CD8-positive, alpha-beta memory T cell (primary cell): ENCODE measurements around the gene LRRIQ3. TPM values are rescaled to one million over a fixed set of nuclear protein-coding genes. Genes with fewer than 3 reads are reported as not detected.
A peak's percentile ranks its signal among the peaks of the same experiment; 100 is the strongest.

Experiments used
- CTCF ChIA-PET: fragments of 350-600 bp; sonication (Branson Sonifier 250); formaldehyde crosslinking; loops from one replicate; lab custom pipeline; 2021; ENCODE audit warnings: antibody characterized with exemption; lab: Charles Lee
- POLR2A ChIA-PET: fragments of 350-600 bp; sonication (Branson Sonifier 250); formaldehyde crosslinking; loops from one replicate; lab custom pipeline; 2021; ENCODE audit warnings: antibody characterized with exemption; lab: Charles Lee
- DNase-seq, 5 donors: peaks; one replicate each; pipeline versions ENCODE4 v3.0.0 to v3.0.0-alpha.2; 2020 to 2022; ENCODE audit warnings: mixed read lengths in 1 of 5
- H3K27ac ChIP-seq: one replicate; pipeline ENCODE4 v1.7.0; 2013; ENCODE audit warnings: low read depth, mild to moderate bottlenecking, low read length, moderate library complexity
- H3K27me3 ChIP-seq: 2 replicates; pipeline ENCODE4 v1.7.0; 2013; ENCODE audit warnings: low read length, mild to moderate bottlenecking; ENCODE audit not compliant: insufficient read depth, poor library complexity, severe bottlenecking
- H3K36me3 ChIP-seq: 2 replicates; pipeline ENCODE4 v1.7.0; 2013; ENCODE audit warnings: mild to moderate bottlenecking, low read length, moderate library complexity; ENCODE audit not compliant: insufficient read depth
- H3K4me1 ChIP-seq: 2 replicates; pipeline ENCODE4 v1.7.0; 2013; ENCODE audit warnings: mild to moderate bottlenecking, low read length, moderate library complexity; ENCODE audit not compliant: insufficient read depth
- H3K4me3 ChIP-seq: 2 replicates; pipeline ENCODE4 v1.7.0; 2013; ENCODE audit warnings: mild to moderate bottlenecking, low read length
- H3K9me3 ChIP-seq: 2 replicates; pipeline ENCODE4 v1.7.0; 2013; ENCODE audit warnings: mild to moderate bottlenecking, low read length
- H3K27ac Mint-ChIP-seq, 8 donors: one replicate each; pipeline ENCODE4 v1.8.0; 2020 to 2021; ENCODE audit warnings: mixed read lengths in 8 of 8, mild to moderate bottlenecking in 6 of 8, inconsistent platforms in 3 of 8, moderate library complexity in 3 of 8
- H3K27me3 Mint-ChIP-seq, 2 donors: one replicate each; pipeline ENCODE4 v1.8.0; 2020 to 2021; ENCODE audit warnings: mixed read lengths in 2 of 2, mild to moderate bottlenecking in 1 of 2, moderate library complexity in 1 of 2
- H3K36me3 Mint-ChIP-seq, 3 donors: one replicate each; pipeline ENCODE4 v1.8.0; 2020 to 2021; ENCODE audit warnings: mixed read lengths in 3 of 3, inconsistent platforms in 1 of 3, mild to moderate bottlenecking in 1 of 3
- H3K4me1 Mint-ChIP-seq, 3 donors: one replicate each; pipeline ENCODE4 v1.8.0; 2020 to 2021; ENCODE audit warnings: mixed read lengths in 3 of 3, inconsistent platforms in 1 of 3, mild to moderate bottlenecking in 1 of 3
- H3K4me3 Mint-ChIP-seq, 7 donors: one replicate each; pipeline ENCODE4 v1.8.0; 2020 to 2021; ENCODE audit warnings: mixed read lengths in 7 of 7, mild to moderate bottlenecking in 6 of 7, moderate library complexity in 4 of 7, inconsistent platforms in 2 of 7
- H3K9me3 Mint-ChIP-seq, 5 donors: one replicate each; pipeline ENCODE4 v1.8.0; 2020 to 2022; ENCODE audit warnings: mixed read lengths in 5 of 5, mild to moderate bottlenecking in 3 of 5, moderate library complexity in 2 of 5, inconsistent platforms in 1 of 5
- polyA plus RNA-seq: library from polyadenylated mRNA; unstranded; fragments of 300-500 nt; fragmentation: Illumina TruSeq; gene quantifications from one replicate; pipeline ENCODE4 v1.2.3, GENCODE V29; 2021
- total RNA-seq, 2 experiments: library from RNA; stranded (reverse); gene quantifications; one replicate each; pipeline ENCODE4 v1.2.3, GENCODE V29; 2021

LRRIQ3 gene
- total RNA-seq (1 to 10 TPM; 2.0 to 2.9 TPM), polyA plus RNA-seq (1.3 TPM)

GRCh38 chr1:74197657-74198552 lies at the start of gene LRRIQ3, which contains the start of gene FPGT:
TSS of gene LRRIQ3 (minus strand) at chr1:74198176. CDS start at chr1:74183684, 14,492 bp downstream.
TSS of gene FPGT (plus strand) at chr1:74198242. CDS start at chr1:74198279, 37 bp downstream.
- H3K36me3 ChIP-seq, result no peaks in the 10 kb centered on the region
- no peaks in the 10 kb centered on the region for H3K27me3 Mint-ChIP-seq
- peak; percentile 93 to 97 (median 96) for DNase-seq
- H3K36me3 Mint-ChIP-seq, result peaks cover 8 to 28% (median 14%) of the 10 kb centered on the region in 3 donors
- H3K4me3 Mint-ChIP-seq, result peak within 1 kb of the TSS; percentile 84 to 94 (median 89)
- peak within 1 kb of the TSS; percentile 83 to 99 (median 94) for H3K27ac Mint-ChIP-seq
- ChIA-PET CTCF (interaction anchor here (1.2 kb wide), 1 partner anchor 13 kb away, joined by 4 read pairs; no protein-coding TSS in a partner anchor), POLR2A (no interaction called here)
- H3K4me1 Mint-ChIP-seq, result peaks cover 33 to 45% (median 33%) of the 10 kb centered on the region in 3 donors
- H3K9me3 ChIP-seq, result no peaks in the 10 kb centered on the region
- H3K27me3 ChIP-seq, result no peaks in the 10 kb centered on the region
- H3K9me3 Mint-ChIP-seq, result no peaks in the 10 kb centered on the region
- peak within 1 kb of the TSS; percentile 81 for H3K4me3 ChIP-seq
- H3K4me1 ChIP-seq, result peaks cover 21% of the 10 kb centered on the region
- peak within 1 kb of the TSS; percentile 81 for H3K27ac ChIP-seq

GRCh38 chr1:74246315-74246714 lies 48.3 kb upstream of the LRRIQ3 start:
- ChIA-PET POLR2A (no interaction called here), CTCF (no interaction called here)
- Histone ChIP-seq H3K4me3 (no peak overlapping the region), H3K9me3 (no peaks in the 10 kb centered on the region), H3K27me3 (no peaks in the 10 kb centered on the region), H3K36me3 (no peaks in the 10 kb centered on the region), H3K4me1 (no peaks in the 10 kb centered on the region), H3K27ac (no peak overlapping the region)
- DNase-seq, result no peak
- H3K27ac Mint-ChIP-seq, result no peak overlapping the region
- no peaks in the 10 kb centered on the region for H3K36me3 Mint-ChIP-seq
- peaks cover 0 to 3% of the 10 kb centered on the region in 2 donors for H3K27me3 Mint-ChIP-seq
- H3K9me3 Mint-ChIP-seq, result no peaks in the 10 kb centered on the region
- H3K4me1 Mint-ChIP-seq, result no peaks in the 10 kb centered on the region
- H3K4me3 Mint-ChIP-seq, result no peak overlapping the region

GRCh38 chr1:74245168-74245772 lies 47.3 kb upstream of the LRRIQ3 start:
- Mint-ChIP-seq H3K36me3 (no peaks in the 10 kb centered on the region), H3K4me1 (no peaks in the 10 kb centered on the region), H3K9me3 (no peaks in the 10 kb centered on the region), H3K27ac (no peak overlapping the region), H3K4me3 (no peak overlapping the region), H3K27me3 (peaks cover 0 to 3% of the 10 kb centered on the region in 2 donors)
- H3K9me3 ChIP-seq, result no peaks in the 10 kb centered on the region
- no peak for DNase-seq
- H3K27ac ChIP-seq, result no peak overlapping the region
- ChIA-PET POLR2A (no interaction called here), CTCF (no interaction called here)
- H3K27me3 ChIP-seq, result no peaks in the 10 kb centered on the region
- no peak overlapping the region for H3K4me3 ChIP-seq
- no peaks in the 10 kb centered on the region for H3K36me3 ChIP-seq
- H3K4me1 ChIP-seq, result no peaks in the 10 kb centered on the region

GRCh38 chr1:74237787-74238186 lies 39.8 kb upstream of the LRRIQ3 start:
- CTCF ChIA-PET, result no interaction called here
- DNase-seq, result no peak
- Mint-ChIP-seq H3K4me3 (no peak overlapping the region), H3K27me3 (no peaks in the 10 kb centered on the region), H3K36me3 (no peaks in the 10 kb centered on the region), H3K27ac (no peak overlapping the region), H3K4me1 (no peaks in the 10 kb centered on the region), H3K9me3 (peaks cover 0 to 3% (median 0%) of the 10 kb centered on the region in 5 donors)
- H3K9me3 ChIP-seq, result no peaks in the 10 kb centered on the region
- H3K27ac ChIP-seq, result no peak overlapping the region
- H3K4me3 ChIP-seq, result no peak overlapping the region
- H3K4me1 ChIP-seq, result no peaks in the 10 kb centered on the region
- POLR2A ChIA-PET, result no interaction called here
- no peaks in the 10 kb centered on the region for H3K27me3 ChIP-seq
- H3K36me3 ChIP-seq, result no peaks in the 10 kb centered on the region

- Mint-ChIP-seq H3K9me3 (peaks cover 0 to 6% (median 0%) of the 10 kb centered on the region in 5 donors), H3K27me3 (no peaks in the 10 kb centered on the region), H3K27ac (no peak overlapping the region), H3K4me1 (no peaks in the 10 kb centered on the region), H3K36me3 (no peaks in the 10 kb centered on the region), H3K4me3 (no peak overlapping the region)
- H3K4me1 ChIP-seq, result no peaks in the 10 kb centered on the region
- H3K27ac ChIP-seq, result no peak overlapping the region
- ChIA-PET POLR2A (no interaction called here), CTCF (no interaction called here)
- no peaks in the 10 kb centered on the region for H3K9me3 ChIP-seq
- H3K36me3 ChIP-seq, result no peaks in the 10 kb centered on the region
- H3K27me3 ChIP-seq, result no peaks in the 10 kb centered on the region
- no peak overlapping the region for H3K4me3 ChIP-seq
- no peak for DNase-seq
Observed at GRCh38 chr1:74237035-74237434, 39.1 kb upstream of the LRRIQ3 start.

GRCh38 chr1:74236440-74236839 lies 38.5 kb upstream of the LRRIQ3 start:
- Histone ChIP-seq H3K4me1 (no peaks in the 10 kb centered on the region), H3K27me3 (no peaks in the 10 kb centered on the region), H3K27ac (no peak overlapping the region), H3K4me3 (no peak overlapping the region), H3K36me3 (no peaks in the 10 kb centered on the region), H3K9me3 (no peaks in the 10 kb centered on the region)
- Mint-ChIP-seq H3K4me3 (no peak overlapping the region), H3K36me3 (no peaks in the 10 kb centered on the region), H3K27ac (no peak overlapping the region), H3K9me3 (peaks cover 0 to 8% (median 0%) of the 10 kb centered on the region in 5 donors), H3K27me3 (no peaks in the 10 kb centered on the region), H3K4me1 (no peaks in the 10 kb centered on the region)
- POLR2A ChIA-PET, result no interaction called here
- DNase-seq, result no peak
- CTCF ChIA-PET, result no interaction called here

GRCh38 chr1:74235153-74235552 lies 37.2 kb upstream of the LRRIQ3 start, which contains the start of gene TNNI3K:
TSS of gene TNNI3K (plus strand) at chr1:74235387. CDS start at chr1:74235452, 65 bp downstream.
- Mint-ChIP-seq H3K9me3 (peaks cover 0 to 11% (median 4%) of the 10 kb centered on the region in 5 donors), H3K27ac (no peak within 1 kb of the TSS), H3K36me3 (no peaks in the 10 kb centered on the region), H3K27me3 (no peaks in the 10 kb centered on the region), H3K4me3 (no peak within 1 kb of the TSS), H3K4me1 (no peaks in the 10 kb centered on the region)
- no peaks in the 10 kb centered on the region for H3K9me3 ChIP-seq
- DNase-seq, result no peak
- H3K36me3 ChIP-seq, result no peaks in the 10 kb centered on the region
- no peak within 1 kb of the TSS for H3K27ac ChIP-seq
- H3K4me1 ChIP-seq, result no peaks in the 10 kb centered on the region
- no peak within 1 kb of the TSS for H3K4me3 ChIP-seq
- H3K27me3 ChIP-seq, result no peaks in the 10 kb centered on the region
- CTCF ChIA-PET, result no interaction called here
- POLR2A ChIA-PET, result no interaction called here

GRCh38 chr1:74223453-74223852 lies 25.5 kb upstream of the LRRIQ3 start:
- no peaks in the 10 kb centered on the region for H3K27me3 ChIP-seq
- H3K9me3 ChIP-seq, result no peaks in the 10 kb centered on the region
- H3K36me3 ChIP-seq, result no peaks in the 10 kb centered on the region
- no peak overlapping the region for H3K27ac ChIP-seq
- CTCF ChIA-PET, result no interaction called here
- Mint-ChIP-seq H3K4me3 (no peak overlapping the region), H3K36me3 (peaks cover 2 to 19% (median 9%) of the 10 kb centered on the region in 3 donors), H3K9me3 (peaks cover 31 to 54% (median 46%) of the 10 kb centered on the region in 5 donors), H3K27me3 (peaks cover 0 to 1% of the 10 kb centered on the region in 2 donors), H3K27ac (no peak overlapping the region), H3K4me1 (no peaks in the 10 kb centered on the region)
- no peak for DNase-seq
- POLR2A ChIA-PET, result no interaction called here
- no peak overlapping the region for H3K4me3 ChIP-seq
- H3K4me1 ChIP-seq, result no peaks in the 10 kb centered on the region
